ENCODE results near the gene ACOX1.

Gene ACOX1

GRCh38 chr17:75995385-75995925 lies 16.5 kb upstream of the ACOX1 start:
- no peaks in the 10 kb centered on the region for H3K27me3 ChIP-seq (replicated peaks)
- in situ Hi-C loops (cut with HindIII; ENCODE audit: low pct_ligation_motif_present, low sequenced_read_pairs): no loop called here
- no peak overlapping the region for H3K27ac ChIP-seq
- peaks cover 8% of the 10 kb centered on the region for H3K36me3 ChIP-seq (replicated peaks)
- H3K4me3 ChIP-seq (ENCODE audit: low read depth, low read length): no peak overlapping the region
- DNase-seq: no peak
- TF ChIP-seq CTCF (IDR thresholded peaks at IDR 0.05; ENCODE audit: low read depth, low read length, missing control alignments): no peak

GRCh38 chr17:75994802-75995370 lies 15.9 kb upstream of the ACOX1 start:
- in situ Hi-C loops (cut with HindIII; ENCODE audit: low pct_ligation_motif_present, low sequenced_read_pairs): no loop called here

GRCh38 chr17:75991396-75991795 lies 12.4 kb upstream of the ACOX1 start:
- H3K36me3 ChIP-seq (replicated peaks): peaks cover 8% of the 10 kb centered on the region
- no peak overlapping the region for H3K27ac ChIP-seq
- no peaks in the 10 kb centered on the region for H3K27me3 ChIP-seq (replicated peaks)
- H3K4me3 ChIP-seq (ENCODE audit: low read depth, low read length): no peak overlapping the region
- in situ Hi-C loops (cut with HindIII; ENCODE audit: low pct_ligation_motif_present, low sequenced_read_pairs): no loop called here
- no peak for DNase-seq
- TF ChIP-seq CTCF (IDR thresholded peaks at IDR 0.05; ENCODE audit: low read depth, low read length, missing control alignments): no peak

More at GRCh38 chr17:75994802-75995370, 15.9 kb upstream of the ACOX1 start:
- no peak for TF ChIP-seq CTCF (IDR thresholded peaks at IDR 0.05; ENCODE audit: low read depth, low read length, missing control alignments)
- no peak for DNase-seq
- peaks cover 8% of the 10 kb centered on the region for H3K36me3 ChIP-seq (replicated peaks)
- H3K4me3 ChIP-seq (ENCODE audit: low read depth, low read length): no peak overlapping the region
- H3K27ac ChIP-seq: no peak overlapping the region
- H3K27me3 ChIP-seq (replicated peaks): no peaks in the 10 kb centered on the region

DNA sequence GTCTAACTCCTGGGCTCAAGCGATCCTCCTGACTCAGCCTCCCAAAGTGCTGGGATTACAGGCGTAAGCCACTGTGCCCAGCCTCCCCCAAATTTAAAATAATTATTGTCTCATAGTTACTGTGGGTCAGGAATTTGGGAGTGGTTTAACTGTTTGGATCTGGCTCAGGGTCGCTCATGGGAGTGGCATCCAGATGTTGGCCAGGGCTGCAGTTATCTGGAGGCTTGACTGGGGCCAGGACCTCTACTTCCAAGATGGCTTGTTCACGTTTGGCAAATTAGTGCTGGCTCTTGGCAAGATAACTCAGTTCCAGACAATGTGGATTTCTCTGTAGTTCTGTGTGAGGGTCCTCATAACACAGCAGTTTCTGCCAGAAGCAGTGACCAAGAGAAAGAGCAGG lies 8.1 kb upstream of the ACOX1 start:
- H3K27ac ChIP-seq: no peak overlapping the region
- TF ChIP-seq CTCF (IDR thresholded peaks at IDR 0.05; ENCODE audit: low read depth, low read length, missing control alignments): no peak
- DNase-seq: no peak
- no peak overlapping the region for H3K4me3 ChIP-seq (ENCODE audit: low read depth, low read length)
- H3K36me3 ChIP-seq (replicated peaks): no peaks in the 10 kb centered on the region
- in situ Hi-C loops (cut with HindIII; ENCODE audit: low pct_ligation_motif_present, low sequenced_read_pairs): no loop called here
- no peaks in the 10 kb centered on the region for H3K27me3 ChIP-seq (replicated peaks)

DNA sequence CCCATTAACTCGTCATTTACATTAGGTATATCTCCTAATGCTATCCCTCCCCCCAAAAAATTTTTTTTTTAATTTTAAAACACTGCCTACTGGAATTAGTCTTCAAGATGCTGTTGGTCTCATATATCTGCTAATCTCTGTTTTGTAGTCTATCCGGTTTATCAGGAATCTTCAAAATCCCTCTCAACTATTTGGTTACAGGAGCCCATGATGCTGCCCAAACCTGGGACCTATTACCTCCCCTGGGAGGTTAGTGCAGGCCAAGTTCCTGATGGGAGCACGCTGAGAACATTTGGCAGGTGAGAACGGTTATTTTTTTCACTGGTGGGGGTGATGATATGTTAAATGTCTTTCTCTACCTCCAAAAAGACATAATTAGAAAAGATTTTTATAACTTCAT lies 7.0 kb upstream of the ACOX1 start:
- H3K27me3 ChIP-seq (replicated peaks): no peaks in the 10 kb centered on the region
- in situ Hi-C loops (cut with HindIII; ENCODE audit: low pct_ligation_motif_present, low sequenced_read_pairs): no loop called here
- H3K36me3 ChIP-seq (replicated peaks): no peaks in the 10 kb centered on the region
- no peak overlapping the region for H3K4me3 ChIP-seq (ENCODE audit: low read depth, low read length)
- no peak for TF ChIP-seq CTCF (IDR thresholded peaks at IDR 0.05; ENCODE audit: low read depth, low read length, missing control alignments)
- H3K27ac ChIP-seq: no peak overlapping the region
- no peak for DNase-seq
